PFSK-1 (cell line): ENCODE results near the gene SYNDIG1.

Experiments
- POLR2AphosphoS5 ChIP-seq: IDR thresholded peaks from 2 replicates; pipeline ENCODE4 v1.6.1; 2012; ENCODE audit warnings: low read depth, mild to moderate bottlenecking, control low read depth, low read length, moderate library complexity
- TAF1 ChIP-seq: IDR thresholded peaks from 2 replicates; pipeline ENCODE4 v1.6.1; 2012; ENCODE audit warnings: low read length, control low read depth, borderline replicate concordance; ENCODE audit not compliant: insufficient read depth

DNA sequence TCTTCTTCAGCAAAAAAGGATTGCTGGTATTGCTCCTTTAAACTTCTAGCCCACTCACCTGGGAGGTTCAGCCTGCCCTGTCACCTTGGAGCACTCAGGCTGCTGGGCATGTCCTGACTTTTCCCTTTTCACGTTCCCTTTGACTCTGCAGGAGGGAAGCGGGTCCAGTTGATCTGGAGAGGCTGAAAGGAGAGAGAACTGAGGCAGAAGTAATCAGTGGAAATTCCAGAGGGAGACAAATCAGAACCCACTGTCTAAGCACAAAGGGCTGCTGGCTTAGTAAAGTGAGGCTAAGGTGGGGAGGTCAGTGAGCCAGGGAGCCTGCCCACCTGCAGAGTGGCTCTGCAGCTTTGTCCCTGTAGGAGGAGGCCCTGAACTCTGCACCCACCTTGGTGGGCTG lies 9.7 kb upstream of the SYNDIG1 start:
- TF ChIP-seq TAF1 = no peak
- TF ChIP-seq POLR2AphosphoS5 = no peak
